H1 (cell line): ENCODE results near the gene MBTPS1. TPM values are rescaled to one million over a fixed set of nuclear protein-coding genes. Genes with fewer than 3 reads are reported as not detected.

ENCODE experiments used
- CTCF ChIA-PET: fragments of 300-600 bp; sonication (Branson Sonifier 250); formaldehyde crosslinking; loops from one replicate; lab custom pipeline; 2021; ENCODE audit not compliant: partially characterized antibody; lab: Charles Lee
- POLR2A ChIA-PET: fragments of 300-600 bp; sonication (Branson Sonifier 250); formaldehyde crosslinking; loops from one replicate; lab custom pipeline; 2021; ENCODE audit warnings: inconsistent platforms; ENCODE audit not compliant: partially characterized antibody; lab: Charles Lee
- DNase-seq, 2 experiments: peaks; one replicate each; pipeline versions ENCODE4 v3.0.0 to v3.0.0-alpha.2; 2010 to 2022; ENCODE audit warnings: low spot score in 2 of 2, low read depth in 1 of 2, mixed read lengths in 1 of 2
- FAIRE-seq: peaks from 2 replicates; lab custom pipeline; 2011; peaks lifted over from hg19 to GRCh38; lab: Jason Lieb, UNC
- H2AFZ ChIP-seq: 2 replicates; pipeline ENCODE4 v1.8.1; 2012; ENCODE audit warnings: low read length, inconsistent platforms
- H2AK5ac ChIP-seq: 2 replicates; pipeline ENCODE4 v1.6.1; 2013; ENCODE audit warnings: low read depth, low read length
- H2BK120ac ChIP-seq: replicated peaks from 2 replicates; pipeline ENCODE3; 2013; ENCODE audit warnings: low read depth, low read length, inconsistent platforms
- H2BK12ac ChIP-seq: 2 replicates; pipeline ENCODE4 v1.6.1; 2013; ENCODE audit warnings: low read depth, low read length
- H2BK15ac ChIP-seq: 2 replicates; pipeline ENCODE4 v1.6.1; 2013; ENCODE audit warnings: low read length
- H2BK20ac ChIP-seq: 2 replicates; pipeline ENCODE4 v1.6.1; 2013; ENCODE audit warnings: low read length
- H2BK5ac ChIP-seq: 2 replicates; pipeline ENCODE4 v1.6.1; 2013; ENCODE audit warnings: low read depth, low read length
- H3K14ac ChIP-seq: 2 replicates; pipeline ENCODE4 v1.6.1; 2013; ENCODE audit warnings: inconsistent platforms; ENCODE audit not compliant: insufficient read length
- H3K18ac ChIP-seq: 2 replicates; pipeline ENCODE4 v1.6.1; 2013; ENCODE audit warnings: low read length; ENCODE audit errors: extremely low read depth
- H3K23ac ChIP-seq: 2 replicates; pipeline ENCODE4 v1.6.1; 2013; ENCODE audit warnings: inconsistent platforms; ENCODE audit not compliant: insufficient read length
- H3K23me2 ChIP-seq: 2 replicates; pipeline ENCODE4 v1.6.1; 2013; ENCODE audit warnings: low read depth, low read length
- H3K27ac ChIP-seq: 2 replicates; pipeline ENCODE4 v1.6.1; 2011; ENCODE audit warnings: low read depth, low read length, inconsistent platforms
- H3K27me3 ChIP-seq, 4 experiments: replicated peaks in 1 of 4; 1 replicate in 1 of 4; 2 replicates in 3 of 4; pipeline versions ENCODE4 v1.6.1 to v1.8.1; 2011 to 2013; ENCODE audit warnings: low read length in 3 of 4, mild to moderate bottlenecking in 3 of 4, inconsistent platforms in 2 of 4, mixed read lengths in 2 of 4, moderate library complexity in 1 of 4; ENCODE audit not compliant: control insufficient read depth in 3 of 4, insufficient read depth in 3 of 4; ENCODE audit errors: extremely low read depth in 1 of 4
- H3K36me3 ChIP-seq, 4 experiments: 2 replicates each; pipeline versions ENCODE4 v1.6.1 to v1.8.1; 2011 to 2013; ENCODE audit warnings: mild to moderate bottlenecking in 4 of 4, low read length in 3 of 4, moderate library complexity in 2 of 4, control low read depth in 1 of 4, inconsistent platforms in 1 of 4; ENCODE audit not compliant: insufficient read depth in 4 of 4, control insufficient read depth in 2 of 4
- H3K4ac ChIP-seq: replicated peaks from 2 replicates; pipeline ENCODE3; 2013; ENCODE audit warnings: low read length, low read depth, mixed read lengths, inconsistent platforms; ENCODE audit not compliant: insufficient read length
- H3K4me1 ChIP-seq, 4 experiments: replicated peaks in 1 of 4; 1 replicate in 1 of 4; 2 replicates in 3 of 4; pipeline versions ENCODE4 v1.6.1 to v1.8.1; 2011 to 2013; ENCODE audit warnings: low read length in 3 of 4, inconsistent platforms in 2 of 4, mixed read lengths in 1 of 4; ENCODE audit not compliant: insufficient read depth in 4 of 4, control insufficient read depth in 3 of 4
- H3K4me2 ChIP-seq, 2 experiments: 2 replicates each; pipeline versions ENCODE4 v1.6.1 to v1.8.1; 2011 to 2013; ENCODE audit warnings: low read depth in 2 of 2, low read length in 2 of 2, control low read depth in 1 of 2, inconsistent platforms in 1 of 2, mild to moderate bottlenecking in 1 of 2; ENCODE audit not compliant: insufficient read depth in 1 of 2
- H3K4me3 ChIP-seq, 4 experiments: fragments of 200-600, 300-600 bp in 1 of 4; sonication (generic), shearing (Covaris generic), sonication (Bioruptor Twin) in 1 of 4; 2 replicates each; pipeline versions ENCODE4 v1.5.1 to v1.8.1; 2011 to 2016; ENCODE audit warnings: low read length in 4 of 4, low read depth in 3 of 4, control low read depth in 2 of 4, inconsistent platforms in 2 of 4, mild to moderate bottlenecking in 2 of 4, mixed read lengths in 1 of 4, moderate library complexity in 1 of 4; ENCODE audit not compliant: insufficient read depth in 2 of 4; ENCODE audit errors: extremely low read depth in 1 of 4
- H3K56ac ChIP-seq: replicated peaks from 2 replicates; pipeline ENCODE3; 2013; ENCODE audit warnings: low read depth, mild to moderate bottlenecking, mixed read lengths, low read length, inconsistent platforms; ENCODE audit not compliant: insufficient read length
- H3K79me1 ChIP-seq: 2 replicates; pipeline ENCODE4 v1.6.1; 2013; ENCODE audit warnings: low read depth, low read length, control low read depth
- H3K79me2 ChIP-seq, 2 experiments: 2 replicates each; pipeline versions ENCODE4 v1.6.1 to v1.8.1; 2012 to 2013; ENCODE audit warnings: low read length in 2 of 2, mild to moderate bottlenecking in 2 of 2, inconsistent platforms in 1 of 2; ENCODE audit not compliant: insufficient read depth in 2 of 2, control insufficient read depth in 1 of 2
- H3K9ac ChIP-seq, 4 experiments: replicated peaks in 1 of 4; 1 replicate in 1 of 4; 2 replicates in 3 of 4; pipeline versions ENCODE4 v1.6.1 to v1.8.1; 2011 to 2013; ENCODE audit warnings: low read depth in 3 of 4, low read length in 3 of 4, control low read depth in 2 of 4, mild to moderate bottlenecking in 2 of 4, moderate library complexity in 2 of 4, inconsistent platforms in 1 of 4; ENCODE audit errors: extremely low read depth in 1 of 4
- H3K9me3 ChIP-seq, 2 experiments: 2 replicates each; pipeline versions ENCODE4 v1.6.1 to v1.8.1; 2012 to 2013; ENCODE audit warnings: mild to moderate bottlenecking in 2 of 2, moderate library complexity in 2 of 2, control low read depth in 1 of 2, inconsistent platforms in 1 of 2, low read depth in 1 of 2, low read length in 1 of 2, mixed read lengths in 1 of 2; ENCODE audit not compliant: insufficient read depth in 2 of 2
- H4K20me1 ChIP-seq, 2 experiments: replicated peaks in 1 of 2; 2 replicates each; pipeline versions ENCODE3 to v1.8.1; 2011 to 2013; ENCODE audit warnings: inconsistent platforms in 2 of 2, low read length in 2 of 2, mild to moderate bottlenecking in 1 of 2; ENCODE audit not compliant: insufficient read depth in 2 of 2, control insufficient read depth in 1 of 2
- H4K5ac ChIP-seq: 2 replicates; pipeline ENCODE4 v1.6.1; 2013; ENCODE audit warnings: low read length, low read depth, mixed read lengths, inconsistent platforms; ENCODE audit not compliant: insufficient read length
- H4K8ac ChIP-seq: 2 replicates; pipeline ENCODE4 v1.8.0; 2013; ENCODE audit warnings: mild to moderate bottlenecking, moderate library complexity, low read length, inconsistent platforms; ENCODE audit not compliant: insufficient read depth; ENCODE audit errors: extremely low read depth
- H4K91ac ChIP-seq: replicated peaks from 2 replicates; pipeline ENCODE3; 2013; ENCODE audit warnings: low read length, mixed read lengths, inconsistent platforms; ENCODE audit not compliant: insufficient read length
- CEBPB ChIP-seq: IDR thresholded peaks from 2 replicates; pipeline ENCODE4 v1.6.1; 2012; ENCODE audit warnings: low read depth, low read length
- CHD2 ChIP-seq: IDR thresholded peaks from 2 replicates; pipeline ENCODE4 v1.6.1; 2012; ENCODE audit warnings: low read length, improper control_type of control experiment
- GTF2F1 ChIP-seq: IDR thresholded peaks from 2 replicates; pipeline ENCODE4 v1.6.1; 2012; ENCODE audit warnings: low read depth, low read length, improper control_type of control experiment, borderline replicate concordance
- RBBP5 ChIP-seq: IDR thresholded peaks from 2 replicates; pipeline ENCODE4 v1.7.1; 2012; ENCODE audit warnings: low read depth, mild to moderate bottlenecking, inconsistent platforms, low read length, moderate library complexity, borderline replicate concordance
- WGBS, 2 experiments: shearing (Covaris generic) in 1 of 2; methylation state at CpG; one replicate each; pipeline versions ENCODE4 v1.1.6 to v1.1.7; 2013 to 2015; ENCODE audit warnings: low lambda C conversion rate in 2 of 2, mixed read lengths in 2 of 2, inconsistent platforms in 1 of 2, low coverage in 1 of 2, missing lambda C conversion rate in 1 of 2; ENCODE audit not compliant: insufficient replicate concordance in 2 of 2, insufficient coverage in 1 of 2, insufficient read length in 1 of 2; ENCODE audit errors: extremely low coverage in 1 of 2, missing lambda C conversion rate in 1 of 2; 5-methylcytosine and 5-hydroxymethylcytosine counted together
- polyA plus RNA-seq, 7 experiments: library from polyadenylated mRNA; depleted of rRNA in 3 of 7; stranded (reverse) in 5 of 7; unstranded in 2 of 7; fragments of >200 nt in 5 of 7; fragments of 200-250 nt in 2 of 7; gene quantifications; 1 replicate in 5 of 7; 2 replicates in 1 of 7; 4 replicates in 1 of 7; pipeline versions ENCODE4 v1.2.1 to v1.2.3, GENCODE V29; 2011 to 2013; ENCODE audit warnings: missing spikeins in 2 of 7, mixed read lengths in 2 of 7
- total RNA-seq: library from RNA; stranded (reverse); fragmentation: NEBNext Ultra II Directional; extraction: Animal tissue kit (Norgen Biotek cat#: 25700); gene quantifications from 2 replicates; pipeline ENCODE4 v1.2.1, GENCODE V29; 2021

The MBTPS1 gene
- total and polyA plus RNA-seq, 2 of the 8 experiments (the other 6 are each of a cell fraction or from before 2014, with no cell fraction given) = 30.6 to 53.3 TPM

GRCh38 chr16:84072014-84072413 is 44.7 kb downstream of the MBTPS1 start:
- H3K9me3 ChIP-seq = no peaks in the 10 kb centered on the region
- H2BK5ac ChIP-seq = no peak overlapping the region
- no peak overlapping the region for H2AK5ac ChIP-seq
- no peaks in the 10 kb centered on the region for H3K23me2 ChIP-seq
- no peak overlapping the region for H3K27ac ChIP-seq
- no peak overlapping the region for H3K18ac ChIP-seq
- no peak overlapping the region for H2BK20ac ChIP-seq
- H3K14ac ChIP-seq = no peak overlapping the region
- no peak overlapping the region for H4K91ac ChIP-seq
- no peak overlapping the region for H3K4me3 ChIP-seq
- no peak overlapping the region for H2AFZ ChIP-seq
- 93% methylated on average over 10 of the region's 10 CpGs; no CpG with 5 or more reads in 1 of the 2 experiments for WGBS, 2 experiments
- H3K36me3 ChIP-seq = peaks cover 16 to 65% (median 41%) of the 10 kb centered on the region in 4 experiments; a peak in 7 of 8 replicates
- H3K4me2 ChIP-seq = no peak overlapping the region
- H3K4me1 ChIP-seq = no peaks in the 10 kb centered on the region
- CTCF ChIA-PET = no interaction called here
- H2BK12ac ChIP-seq = no peak overlapping the region
- DNase-seq = no peak
- H2BK120ac ChIP-seq = no peak overlapping the region
- no peaks in the 10 kb centered on the region for H3K27me3 ChIP-seq
- no peak overlapping the region for H3K23ac ChIP-seq
- no peak overlapping the region for H2BK15ac ChIP-seq
- peaks cover 1 to 2% of the 10 kb centered on the region in 2 experiments for H4K20me1 ChIP-seq
- H4K5ac ChIP-seq = no peak overlapping the region
- H4K8ac ChIP-seq = no peak overlapping the region
- H3K4ac ChIP-seq = no peak overlapping the region
- POLR2A ChIA-PET = no interaction called here
- H3K56ac ChIP-seq = no peak overlapping the region
- H3K79me1 ChIP-seq = no peaks in the 10 kb centered on the region; the same call in 1 of the 2 replicates
- no peaks in the 10 kb centered on the region for H3K79me2 ChIP-seq
- H3K9ac ChIP-seq = no peak overlapping the region; a peak in 1 of 7 replicates
- FAIRE-seq = no peak
- TF ChIP-seq CHD2 (no peak), CEBPB (no peak), GTF2F1 (no peak), RBBP5 (no peak)
